ENCODE results near the gene COL4A6.
"Not testable (repeated sequence)": the region's sequence is repeated elsewhere in the genome, so short reads cannot be mapped to it uniquely, and the experiment has no call there.

The COL4A6 gene

DNA sequence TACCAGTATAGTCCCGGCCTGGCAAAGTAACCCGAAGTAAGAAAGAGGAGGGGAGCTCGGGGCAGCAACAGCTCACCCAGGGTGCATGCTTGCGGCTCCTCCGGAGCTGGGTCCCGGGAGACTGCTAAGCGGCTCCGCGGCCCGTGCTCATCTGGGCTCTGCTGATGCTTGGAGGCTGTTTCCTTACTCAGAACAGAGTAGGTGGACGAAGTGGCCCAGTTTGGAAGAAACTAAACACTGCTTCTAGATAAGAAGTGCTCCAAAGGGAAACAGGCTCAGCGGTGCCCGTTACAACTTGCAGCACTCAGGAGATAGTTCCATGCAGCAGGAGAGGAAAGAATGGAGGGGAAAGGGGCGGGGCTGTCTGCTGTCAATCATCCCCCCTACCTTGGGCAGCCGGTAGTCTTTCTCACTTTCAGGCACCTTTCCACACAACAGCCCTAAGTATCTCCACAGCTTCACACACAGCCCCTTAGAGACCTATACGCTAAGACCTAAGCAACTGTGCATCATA lies at the start of gene COL4A6:
TSS of gene COL4A6 (minus strand) at position 313 of the 514 bp plus-strand sequence. CDS start at position 87, 226 bp downstream.
- in situ Hi-C loops (cut with HindIII; ENCODE audit: low sequenced_read_pairs), result no loop called here

DNA sequence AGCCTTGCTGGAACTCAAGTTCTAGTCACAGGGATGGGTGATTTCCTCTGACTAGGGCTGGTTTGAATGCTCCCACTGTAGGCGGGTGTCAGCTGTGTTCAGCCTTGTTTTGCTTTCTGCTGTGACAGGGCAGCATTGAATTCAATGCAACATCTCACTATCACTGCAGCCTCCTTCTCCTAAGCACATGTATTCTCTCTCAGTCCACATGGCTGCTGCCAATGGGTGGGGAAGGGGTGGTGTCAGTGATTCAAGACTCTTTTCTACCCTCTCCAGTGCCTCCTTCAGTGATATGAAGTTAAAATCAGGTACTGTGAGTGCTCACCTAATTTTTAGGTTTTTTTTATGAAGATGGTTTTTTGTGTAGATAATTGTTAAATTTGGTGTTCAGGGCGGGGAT lies 47.7 kb upstream of the COL4A6 start:
- in situ Hi-C loops (cut with HindIII; ENCODE audit: low sequenced_read_pairs), result no loop called here

- in situ Hi-C loops (cut with HindIII; ENCODE audit: low sequenced_read_pairs), result no loop called here
These were observed 46.0 kb upstream of the COL4A6 start for GRCh38 chrX:108484251-108484650.

- in situ Hi-C loops (cut with HindIII; ENCODE audit: low sequenced_read_pairs), result not testable (repeated sequence)
These were observed 43.3 kb upstream of the COL4A6 start for GRCh38 chrX:108481528-108481927.

DNA sequence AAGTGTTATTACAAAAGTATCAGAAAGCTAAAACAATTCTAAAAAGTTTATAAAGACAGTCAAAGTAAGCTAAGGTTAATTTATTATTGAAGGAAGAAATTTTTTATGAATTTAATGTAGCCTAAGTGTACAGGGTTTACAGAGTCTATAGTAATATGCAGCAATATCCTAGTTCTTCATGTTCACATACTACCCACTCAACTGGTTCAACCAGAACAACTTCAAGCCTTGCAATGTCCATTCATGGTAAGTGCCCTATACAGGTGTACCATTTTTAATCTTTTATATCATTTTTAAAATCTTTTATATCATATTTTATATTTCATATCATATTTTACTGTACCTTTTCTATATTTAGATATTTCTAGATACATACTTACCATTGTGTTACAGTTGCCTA lies 35.8 kb upstream of the COL4A6 start:
- in situ Hi-C loops (cut with HindIII; ENCODE audit: low sequenced_read_pairs), result no loop called here

GRCh38 chrX:108468486-108468885 lies 30.3 kb upstream of the COL4A6 start:
- in situ Hi-C loops (cut with HindIII; ENCODE audit: low sequenced_read_pairs), result no loop called here

- in situ Hi-C loops (cut with HindIII; ENCODE audit: low sequenced_read_pairs), result loop anchor here (5.0 kb wide), 1 partner anchor 53 kb away; no protein-coding TSS in a partner anchor
These were observed 26.4 kb upstream of the COL4A6 start for GRCh38 chrX:108464604-108465003.

DNA sequence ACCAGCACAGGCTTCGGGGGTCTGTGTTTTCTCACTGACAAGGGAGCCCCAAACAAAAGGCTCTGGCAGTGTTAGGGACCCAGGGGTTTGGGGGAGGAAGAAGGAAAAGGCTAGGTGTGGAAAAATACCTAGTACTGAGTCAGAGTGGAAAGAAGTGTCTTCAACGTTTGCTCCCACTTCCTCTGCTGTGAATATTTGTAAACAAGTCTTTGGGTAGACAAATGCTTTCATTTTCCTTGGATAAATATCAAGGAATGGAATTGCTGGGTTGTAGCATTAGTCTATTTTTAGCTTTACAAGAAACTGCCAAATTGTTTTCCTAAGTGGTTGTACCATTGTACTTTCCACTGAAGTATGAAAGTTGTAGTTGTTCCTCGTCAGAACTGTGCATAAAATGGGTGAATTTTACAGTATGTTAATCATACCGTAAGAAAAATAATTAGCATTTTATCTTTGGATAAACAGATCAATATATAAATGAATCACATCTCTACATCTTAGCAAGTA lies 18.8 kb upstream of the COL4A6 start:
- in situ Hi-C loops (cut with HindIII; ENCODE audit: low sequenced_read_pairs), result no loop called here

DNA sequence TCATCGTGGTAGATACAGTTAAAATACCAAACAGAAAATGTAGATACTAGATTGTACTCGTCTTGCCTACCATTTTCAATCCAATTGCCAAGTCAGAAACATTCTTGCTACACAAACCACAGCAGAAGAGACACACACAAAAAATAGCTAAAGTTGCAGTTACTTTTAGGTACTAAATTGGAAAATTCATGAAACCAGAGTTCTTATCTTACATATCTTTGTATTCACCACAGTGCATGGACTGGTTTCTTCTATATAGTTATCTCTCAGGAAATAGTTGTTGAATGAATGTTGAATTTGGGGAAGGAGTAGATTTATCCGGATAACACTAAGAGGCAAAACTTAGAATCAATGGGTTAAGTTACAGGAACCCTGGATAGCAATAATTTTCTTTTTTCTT lies 15.6 kb upstream of the COL4A6 start:
- in situ Hi-C loops (cut with HindIII; ENCODE audit: low sequenced_read_pairs), result no loop called here

- in situ Hi-C loops (cut with HindIII; ENCODE audit: low sequenced_read_pairs), result no loop called here
These were observed 9.1 kb upstream of the COL4A6 start for GRCh38 chrX:108447303-108447702.

DNA sequence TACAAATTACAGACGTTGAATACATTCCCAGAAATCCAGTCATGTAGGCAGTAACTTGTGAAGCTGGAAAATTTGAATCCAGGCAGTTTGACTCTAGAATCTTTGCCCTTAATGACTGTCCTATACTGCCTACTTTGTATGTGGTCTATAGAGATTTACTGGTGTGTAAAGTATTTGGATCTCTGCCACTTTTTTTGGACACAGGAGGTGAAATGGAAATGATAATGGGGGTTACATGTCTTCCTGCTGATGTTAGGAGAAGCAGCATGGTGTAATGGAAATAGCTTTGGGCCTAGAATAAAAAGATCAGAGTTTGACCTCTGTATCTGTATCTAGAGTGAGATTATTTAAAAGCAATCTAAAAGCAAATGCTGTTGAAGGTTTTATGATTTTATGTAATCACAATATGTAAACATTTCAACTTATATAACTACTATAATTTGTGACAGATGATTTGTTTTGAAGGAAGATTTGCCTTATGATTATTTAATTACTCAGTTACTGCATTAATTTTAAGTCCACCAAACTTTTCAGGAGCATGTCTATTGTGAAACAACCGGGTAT lies 4.8 kb upstream of the COL4A6 start:
- in situ Hi-C loops (cut with HindIII; ENCODE audit: low sequenced_read_pairs), result no loop called here

DNA sequence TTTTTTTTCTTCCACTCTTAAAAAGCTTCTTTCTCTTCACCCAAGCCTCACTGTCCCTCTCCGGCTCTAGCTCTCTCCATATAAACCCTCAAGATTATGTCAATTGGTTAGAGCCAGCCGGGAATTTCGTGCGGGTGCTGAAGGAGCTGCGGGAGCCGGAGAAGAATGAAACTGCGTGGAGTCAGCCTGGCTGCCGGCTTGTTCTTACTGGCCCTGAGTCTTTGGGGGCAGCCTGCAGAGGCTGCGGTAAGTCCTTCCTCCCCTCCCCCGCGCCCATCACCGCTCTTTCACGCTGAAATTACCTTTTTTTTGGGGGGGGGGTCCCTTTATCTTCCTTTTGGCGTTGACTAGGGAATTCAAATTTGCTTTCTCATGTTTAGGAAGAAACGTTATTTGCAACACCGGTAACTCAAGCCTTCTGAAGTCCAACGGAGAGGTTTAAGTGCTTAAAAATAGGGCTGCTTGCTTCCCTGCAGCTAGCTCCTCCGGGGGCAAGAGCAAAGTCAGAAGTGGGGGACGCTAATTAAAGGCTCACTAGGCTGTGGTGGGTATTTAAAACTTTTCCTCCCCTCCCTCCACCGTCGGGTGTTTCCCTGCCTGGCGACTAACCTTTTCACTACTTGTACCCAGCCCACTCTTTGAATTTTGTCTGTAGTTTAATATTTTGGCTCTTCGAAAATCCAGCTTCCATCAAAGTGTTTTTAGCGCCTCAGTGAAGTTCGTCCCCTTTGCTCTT lies 1.9 kb upstream of the COL4A6 start:
- in situ Hi-C loops (cut with HindIII; ENCODE audit: low sequenced_read_pairs), result no loop called here

DNA sequence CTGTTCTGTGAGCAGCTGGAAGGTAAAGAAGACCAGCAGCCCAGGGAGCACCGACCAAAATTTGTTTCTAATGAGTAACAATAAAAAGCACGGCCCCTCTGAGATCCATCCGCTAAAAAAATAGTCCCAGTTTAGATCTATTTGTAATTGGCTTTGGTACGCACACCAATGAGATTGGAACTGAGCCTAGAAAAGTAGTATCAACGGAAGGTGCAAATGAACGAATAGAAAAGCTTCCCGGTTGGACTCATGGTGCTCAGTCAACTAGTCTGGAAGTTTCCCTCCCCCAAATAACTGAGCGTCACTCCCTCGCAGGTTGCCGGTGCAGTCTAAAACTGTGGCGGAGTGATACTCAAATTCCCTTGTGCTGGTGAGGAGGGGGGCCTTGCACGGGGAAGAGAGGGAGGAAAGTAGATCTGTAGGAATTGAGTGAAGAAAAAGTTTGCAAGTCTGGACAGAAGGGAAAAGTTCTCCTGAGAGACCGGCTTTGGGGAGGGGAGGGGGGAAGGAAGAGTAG lies 1.3 kb upstream of the COL4A6 start, which contains the start of gene COL4A5:
TSS of gene COL4A5 (plus strand) at position 413 of the 517 bp plus-strand sequence. CDS start 288 bp downstream, outside the sequence.
- in situ Hi-C loops (cut with HindIII; ENCODE audit: low sequenced_read_pairs), result no loop called here

GRCh38 chrX:108437349-108438109 lies 693 bp downstream of the COL4A6 start:
- in situ Hi-C loops (cut with HindIII; ENCODE audit: low sequenced_read_pairs), result no loop called here

GRCh38 chrX:108435261-108435660 lies 3.0 kb downstream of the COL4A6 start:
- in situ Hi-C loops (cut with HindIII; ENCODE audit: low sequenced_read_pairs), result no loop called here

- in situ Hi-C loops (cut with HindIII; ENCODE audit: low sequenced_read_pairs), result no loop called here
These were observed 12.0 kb downstream of the COL4A6 start for GRCh38 chrX:108426262-108426661.

- in situ Hi-C loops (cut with HindIII; ENCODE audit: low sequenced_read_pairs), result no loop called here
These were observed 17.7 kb downstream of the COL4A6 start for GRCh38 chrX:108420481-108420880.

DNA sequence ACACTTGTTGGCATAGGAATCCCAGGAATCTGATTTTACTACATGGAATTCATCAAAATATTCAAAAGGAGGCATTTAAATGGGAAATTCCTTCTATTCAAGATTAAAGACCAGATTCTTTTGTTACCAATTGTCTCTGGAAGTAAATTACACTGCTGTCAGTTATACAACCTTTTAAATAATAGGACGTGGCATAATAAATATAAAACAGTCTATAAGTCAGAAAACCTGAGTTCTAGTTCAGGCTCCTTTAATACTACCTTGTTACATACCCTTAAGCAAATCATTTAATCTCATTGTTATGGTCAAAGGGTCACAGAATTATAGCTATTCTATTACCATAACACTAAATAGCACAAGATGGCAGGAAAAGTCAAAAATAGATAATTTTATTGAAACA lies 18.8 kb downstream of the COL4A6 start:
- in situ Hi-C loops (cut with HindIII; ENCODE audit: low sequenced_read_pairs), result no loop called here

- in situ Hi-C loops (cut with HindIII; ENCODE audit: low sequenced_read_pairs), result no loop called here
These were observed 21.0 kb downstream of the COL4A6 start for GRCh38 chrX:108417257-108417656.

DNA sequence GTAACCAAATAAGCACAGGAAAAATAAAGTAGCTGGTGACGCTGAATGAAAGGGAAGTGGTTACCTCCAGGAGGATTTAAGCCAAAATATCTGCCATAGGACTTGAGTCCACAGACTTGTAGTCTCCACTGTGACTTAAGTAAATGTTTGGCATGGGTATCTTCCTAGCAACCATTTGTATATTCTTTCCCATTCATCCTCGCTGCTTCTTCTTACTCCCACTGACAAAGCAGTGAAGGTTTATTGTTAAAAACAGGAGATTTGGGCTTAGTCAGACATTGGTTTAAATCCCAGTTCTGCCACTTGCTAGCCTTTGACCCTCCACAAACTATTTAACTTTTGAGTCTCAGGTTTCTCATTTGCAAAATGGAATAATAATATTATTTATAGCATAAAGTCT lies 22.3 kb downstream of the COL4A6 start:
- in situ Hi-C loops (cut with HindIII; ENCODE audit: low sequenced_read_pairs), result no loop called here

GRCh38 chrX:108415146-108415545 lies 23.1 kb downstream of the COL4A6 start:
- in situ Hi-C loops (cut with HindIII; ENCODE audit: low sequenced_read_pairs), result no loop called here

Measured in endothelial cell of hepatic sinusoid (primary cell).